HG03045 (cell line): ENCODE measurements around the gene KCNK1.
"Not testable (repeated sequence)": the region's sequence is repeated elsewhere in the genome, so short reads cannot be mapped to it uniquely, and the experiment has no call there.

Experiments
- ATAC-seq: cut with Tn5 transposase; IDR thresholded peaks from one replicate; pipeline ENCODE4 v1.9.1; 2021; ENCODE audit warnings: mild to moderate bottlenecking, moderate library complexity; ENCODE audit not compliant: unreplicated experiment

KCNK1 gene

GRCh38 chr1:233607252-233608119 is 6.4 kb upstream of the KCNK1 start:
- ATAC-seq = peak; percentile 66

- no peak for ATAC-seq
Observed at GRCh38 chr1:233608988-233609387, 4.9 kb upstream of the KCNK1 start.

GRCh38 chr1:233609926-233610325 is 4.0 kb upstream of the KCNK1 start:
- no peak for ATAC-seq

- ATAC-seq = no peak
Observed at GRCh38 chr1:233610628-233611027, 3.3 kb upstream of the KCNK1 start.

- ATAC-seq = not testable (repeated sequence)
Observed at GRCh38 chr1:233611363-233611762, 2.5 kb upstream of the KCNK1 start.

GRCh38 chr1:233614173-233614742 is 352 bp downstream of the KCNK1 start:
- ATAC-seq = peak; percentile 51

- peak; percentile 19 for ATAC-seq
Observed at GRCh38 chr1:233614743-233615521, 1.0 kb downstream of the KCNK1 start.

GRCh38 chr1:233615571-233615970 is 1.7 kb downstream of the KCNK1 start:
- ATAC-seq = no peak

GRCh38 chr1:233617025-233617424 is 3.1 kb downstream of the KCNK1 start:
- no peak for ATAC-seq

- not testable (repeated sequence) for ATAC-seq
Observed at GRCh38 chr1:233619414-233619813, 5.5 kb downstream of the KCNK1 start.

- no peak for ATAC-seq
Observed at GRCh38 chr1:233620065-233620464, 6.2 kb downstream of the KCNK1 start.

- no peak for ATAC-seq
Observed at GRCh38 chr1:233621923-233622322, 8.0 kb downstream of the KCNK1 start.

GRCh38 chr1:233624289-233624688 is 10.4 kb downstream of the KCNK1 start:
- no peak for ATAC-seq

- ATAC-seq = no peak
Observed at GRCh38 chr1:233625087-233625486, 11.2 kb downstream of the KCNK1 start.

- no peak for ATAC-seq
Observed at GRCh38 chr1:233625510-233625981, 11.6 kb downstream of the KCNK1 start.

GRCh38 chr1:233627376-233627775 is 13.5 kb downstream of the KCNK1 start:
- no peak for ATAC-seq

GRCh38 chr1:233627823-233628222 is 13.9 kb downstream of the KCNK1 start:
- ATAC-seq = no peak

- ATAC-seq = no peak
Observed at GRCh38 chr1:233629305-233629935, 15.5 kb downstream of the KCNK1 start.

GRCh38 chr1:233631810-233632405 is 18.0 kb downstream of the KCNK1 start:
- ATAC-seq = no peak

- ATAC-seq = no peak
Observed at GRCh38 chr1:233632436-233632835, 18.5 kb downstream of the KCNK1 start.
